GM12892 (cell line): ENCODE results near the gene TMEM147.

Source experiments
- DNase-seq: peaks from one replicate; pipeline ENCODE4 v3.0.0; 2011; ENCODE audit not compliant: insufficient read length
- FAIRE-seq: peaks from 2 replicates; lab custom pipeline; 2011; peaks lifted over from hg19 to GRCh38; lab: Jason Lieb, UNC
- POLR2A ChIP-seq: IDR thresholded peaks from 2 replicates; pipeline ENCODE4 v1.6.1; 2011; ENCODE audit warnings: low read depth, low read length, control low read depth
- POLR2AphosphoS5 ChIP-seq: IDR thresholded peaks from 2 replicates; pipeline ENCODE4 v1.6.1; 2011; ENCODE audit warnings: low read depth, low read length, control low read depth
- TAF1 ChIP-seq: IDR thresholded peaks from 2 replicates; pipeline ENCODE4 v1.6.1; 2011; ENCODE audit warnings: low read depth, mild to moderate bottlenecking, control low read depth, low read length, borderline replicate concordance

The TMEM147 gene

DNA sequence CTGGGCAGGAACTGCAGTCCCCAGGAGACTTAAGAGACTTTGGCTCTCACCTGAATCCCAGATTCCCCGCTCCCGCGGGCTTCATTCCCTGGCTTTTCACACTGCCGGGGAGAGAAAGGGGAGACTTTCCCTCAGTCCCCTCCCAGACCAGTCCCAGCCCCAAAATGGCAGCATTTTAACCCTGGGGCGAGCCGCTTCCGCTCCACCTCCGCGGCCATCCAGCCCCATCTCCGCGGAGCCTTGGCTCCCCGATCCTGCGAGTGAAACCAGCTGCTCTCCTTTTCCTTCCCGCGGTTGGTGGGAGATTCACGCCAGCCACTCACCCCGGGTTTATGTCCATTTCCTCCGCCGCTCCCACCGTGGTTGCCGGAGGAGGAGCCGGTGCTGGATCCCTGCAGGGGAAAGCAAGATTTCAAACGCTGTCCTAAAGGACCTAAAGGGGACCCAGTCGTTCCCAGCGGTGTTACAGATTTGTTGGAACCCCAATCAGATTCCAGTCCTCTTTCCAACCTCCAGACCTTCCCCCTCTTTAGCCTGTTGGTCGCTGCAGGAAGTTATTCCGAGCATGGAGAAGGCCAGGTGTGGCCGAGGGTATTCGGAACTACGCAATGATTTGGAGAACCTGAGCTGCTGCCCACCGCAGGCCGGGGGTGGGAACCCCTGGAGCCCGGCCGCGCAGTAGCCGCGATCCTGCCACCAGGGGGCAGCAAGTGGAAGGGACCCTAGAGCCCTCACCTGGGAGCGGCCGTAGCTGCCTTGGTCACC lies 35.4 kb upstream of the TMEM147 start:
- TF ChIP-seq TAF1, result peak; percentile 82
- TF ChIP-seq POLR2A, result peak; percentile 45; the same call in 1 of the 2 replicates
- no peak for TF ChIP-seq POLR2AphosphoS5
- DNase-seq (peak; percentile 94), FAIRE-seq (peak; percentile 93)

DNA sequence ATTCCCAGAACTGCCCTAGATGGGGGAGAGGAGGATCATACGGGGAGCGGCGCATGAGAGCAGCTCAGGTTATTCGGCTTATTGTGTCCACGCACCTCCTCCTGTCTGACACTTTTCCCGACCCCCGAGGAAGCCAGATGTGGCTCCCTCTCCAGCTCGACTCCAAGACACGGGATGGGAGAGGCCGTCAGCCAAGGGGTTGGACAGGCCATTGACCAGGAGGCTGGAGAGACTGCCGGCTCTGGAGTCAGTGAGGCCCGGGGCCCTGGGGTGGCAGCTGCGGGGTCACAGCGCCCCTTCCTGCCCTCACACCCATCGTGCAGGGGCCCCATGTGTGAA lies 34.8 kb upstream of the TMEM147 start:
- FAIRE-seq, result peak; percentile 21
- TF ChIP-seq TAF1 (no peak), POLR2AphosphoS5 (no peak), POLR2A (no peak)
- no peak for DNase-seq

- FAIRE-seq, result no peak
- TF ChIP-seq POLR2AphosphoS5, result no peak
- no peak for TF ChIP-seq POLR2A
- no peak for TF ChIP-seq TAF1
- no peak for DNase-seq
Observed at GRCh38 chr19:35511337-35511736, 34.1 kb upstream of the TMEM147 start.

GRCh38 chr19:35512831-35513627 lies 32.4 kb upstream of the TMEM147 start:
- TF ChIP-seq TAF1 (no peak), POLR2AphosphoS5 (no peak), POLR2A (no peak)
- DNase-seq (no peak), FAIRE-seq (no peak)

DNA sequence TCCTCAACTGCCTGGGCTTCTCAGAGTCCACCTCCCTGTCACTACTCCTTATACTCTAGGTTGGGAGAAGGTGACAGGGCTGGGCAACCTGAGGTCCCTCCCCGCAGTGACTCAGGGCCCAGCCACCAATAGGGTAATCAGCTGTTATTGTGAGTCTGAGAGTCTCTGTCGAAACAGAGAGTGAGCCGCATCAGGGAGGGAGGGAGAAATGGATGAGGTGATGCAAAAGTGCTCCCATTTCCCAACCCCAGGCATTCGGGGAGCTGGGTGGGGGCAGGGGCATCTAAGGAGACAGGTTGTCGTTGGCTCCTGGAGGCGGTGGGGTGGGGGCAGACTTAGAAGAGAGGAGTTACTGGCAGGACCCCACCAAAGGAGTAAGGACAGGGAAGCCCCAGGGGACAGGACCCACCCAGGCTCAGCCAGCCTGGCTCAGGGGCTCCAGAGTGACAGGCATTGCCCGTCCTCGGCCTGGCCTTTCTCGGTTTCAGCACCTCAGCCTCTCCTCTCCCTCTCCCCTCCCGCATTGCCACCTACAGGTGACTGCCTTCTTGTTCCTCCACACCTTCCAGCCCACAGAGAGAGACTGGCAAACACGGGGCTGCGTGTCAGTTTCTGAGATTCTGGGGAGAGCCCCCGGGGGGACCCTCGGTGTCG lies 31.7 kb upstream of the TMEM147 start, which contains the start of gene DMKN:
Gene DMKN (minus strand): TSS at position 22 of the 654 bp plus-strand sequence. CDS start 174 bp downstream, outside the sequence.
- FAIRE-seq (no peak), DNase-seq (no peak)
- TF ChIP-seq POLR2AphosphoS5 (no peak), TAF1 (no peak), POLR2A (no peak)

DNA sequence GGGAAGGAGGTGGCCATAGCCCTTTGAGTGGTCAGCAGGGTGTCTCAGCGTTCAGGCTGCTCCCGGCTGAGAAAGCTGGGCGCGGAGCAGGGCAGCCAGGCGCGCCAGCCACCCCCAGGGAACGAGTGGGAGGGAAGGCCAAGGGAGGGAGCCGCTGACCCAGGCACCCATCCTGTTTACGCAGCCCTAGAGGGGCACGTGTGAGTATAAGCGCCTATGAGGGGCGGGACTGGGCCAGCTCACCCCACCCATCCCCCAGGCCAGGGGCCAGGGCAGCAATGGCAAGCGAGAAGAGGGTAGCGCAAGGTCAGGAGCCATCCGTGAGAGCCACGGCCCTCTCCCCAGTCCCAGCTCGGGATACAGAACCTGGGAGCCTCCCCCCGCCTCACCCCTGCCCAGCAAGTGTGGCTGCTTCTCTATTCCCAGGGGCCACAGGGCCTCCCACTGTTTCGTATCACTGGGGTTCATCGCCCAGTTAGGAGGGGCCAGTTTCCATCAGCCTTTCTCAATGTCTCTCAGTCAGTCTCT lies 31.1 kb upstream of the TMEM147 start:
- TF ChIP-seq POLR2A (no peak), TAF1 (no peak), POLR2AphosphoS5 (no peak)
- DNase-seq (no peak), FAIRE-seq (no peak)

DNA sequence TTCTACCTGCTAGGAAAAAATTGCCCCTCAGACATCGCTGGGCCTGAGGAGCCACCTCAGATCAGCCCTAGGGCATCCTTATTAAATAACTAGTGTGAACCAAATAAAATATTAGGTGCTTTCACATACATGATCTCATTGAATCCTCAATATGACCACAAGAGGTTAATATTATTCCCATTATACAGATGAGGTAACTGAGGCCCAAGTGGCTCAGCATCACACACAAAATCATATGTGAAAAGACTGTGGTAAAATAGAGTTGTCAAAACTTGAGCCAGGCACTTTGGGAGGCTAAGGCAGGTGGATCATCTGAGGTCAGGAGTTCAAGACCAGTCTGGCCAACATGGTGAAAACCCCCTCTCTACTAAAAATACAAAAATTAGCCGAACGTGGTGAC lies 29.1 kb upstream of the TMEM147 start:
- DNase-seq, result no peak
- no peak for TF ChIP-seq TAF1
- no peak for TF ChIP-seq POLR2AphosphoS5
- TF ChIP-seq POLR2A, result no peak
- FAIRE-seq, result no peak

DNA sequence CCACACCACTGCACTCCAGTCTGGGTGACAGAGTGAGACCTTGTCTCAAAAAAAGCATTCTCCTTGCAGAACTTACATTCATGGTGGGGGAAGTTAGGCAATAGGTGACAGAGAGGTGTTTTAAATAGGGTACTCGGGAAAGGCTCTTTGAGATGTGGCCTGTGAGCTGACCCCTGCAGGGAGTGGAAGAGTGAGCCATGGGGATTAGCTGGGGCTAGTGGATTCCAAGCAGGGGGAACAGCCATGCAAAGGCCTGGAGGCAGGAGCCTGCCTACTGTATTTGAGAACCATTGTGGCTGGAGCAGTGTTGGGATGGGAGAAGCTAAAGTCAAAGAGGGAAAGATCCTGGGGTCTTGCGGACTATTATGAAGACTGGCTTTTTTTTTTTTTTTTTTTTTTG lies 28.1 kb upstream of the TMEM147 start:
- TF ChIP-seq TAF1 (no peak), POLR2A (no peak), POLR2AphosphoS5 (no peak)
- DNase-seq (no peak), FAIRE-seq (no peak)

DNA sequence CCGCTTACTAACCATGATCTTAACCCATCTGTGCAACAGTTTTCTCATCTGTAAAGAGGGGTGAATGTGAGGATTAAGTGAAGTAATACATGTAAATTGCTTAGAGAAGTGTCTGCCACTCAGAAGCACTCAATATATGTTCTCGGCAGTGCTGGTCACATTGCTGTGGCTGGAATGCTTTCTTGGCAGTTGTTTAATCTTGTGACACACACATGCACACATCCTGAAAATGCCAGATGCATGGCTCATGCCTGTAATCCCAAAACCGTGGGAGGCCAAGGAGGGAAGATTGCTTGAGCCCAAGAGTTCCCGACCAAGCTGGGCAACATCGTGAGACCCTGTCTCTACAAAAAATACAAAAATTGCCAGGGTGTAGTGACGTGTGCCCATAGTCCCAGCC lies 27.1 kb upstream of the TMEM147 start:
- TF ChIP-seq POLR2A (no peak), POLR2AphosphoS5 (no peak), TAF1 (no peak)
- FAIRE-seq (no peak), DNase-seq (no peak)

DNA sequence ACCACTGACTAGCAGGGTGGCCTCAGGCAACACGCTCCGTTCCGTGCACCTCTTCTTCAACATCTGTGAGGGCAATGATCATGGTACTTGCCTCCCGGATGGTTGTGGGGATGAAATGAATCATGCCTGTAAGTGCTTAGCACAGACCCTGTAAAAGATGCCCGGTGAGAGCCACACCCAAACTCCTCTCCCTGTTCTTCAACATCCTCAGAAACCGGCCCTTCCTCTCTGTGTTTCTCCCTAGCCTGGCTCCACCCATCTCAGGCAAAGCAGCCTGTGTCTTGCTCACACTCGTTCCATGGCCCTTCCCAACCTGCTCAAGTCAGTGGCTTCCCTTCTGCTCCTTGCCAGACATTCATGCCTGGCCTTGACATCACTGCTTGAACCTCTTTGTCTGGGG lies 26.1 kb upstream of the TMEM147 start:
- DNase-seq (no peak), FAIRE-seq (no peak)
- TF ChIP-seq TAF1 (no peak), POLR2AphosphoS5 (no peak), POLR2A (no peak)
